Myocyte (in vitro differentiated cells): Measurements from ENCODE around the gene QPRT. TPM values are rescaled to one million over a fixed set of nuclear protein-coding genes. Genes with fewer than 3 reads are reported as not detected.
"Not testable (repeated sequence)": the region's sequence is repeated elsewhere in the genome, so short reads cannot be mapped to it uniquely, and the experiment has no call there.

Experiments used
- DNase-seq: peaks from one replicate; pipeline ENCODE4 v3.0.0-alpha.2; 2012; ENCODE audit warnings: low read depth
- total RNA-seq: library from RNA; depleted of rRNA; stranded (reverse); fragments of >200 nt; gene quantifications from 2 replicates; pipeline ENCODE4 v1.2.3, GENCODE V29; 2014

QPRT gene
- total RNA-seq, 1 donor from 2014 or later = 20.7 TPM

GRCh38 chr16:29662729-29663015 lies 16.3 kb upstream of the QPRT start:
- no peak for DNase-seq

- DNase-seq = no peak
These were observed 15.8 kb upstream of the QPRT start, which contains the start of gene SPN for GRCh38 chr16:29663016-29663806. Gene SPN (plus strand): TSS chr16:29663247. CDS start chr16:29663729, 482 bp downstream.

GRCh38 chr16:29663807-29664090 lies 15.2 kb upstream of the QPRT start:
- DNase-seq = no peak

GRCh38 chr16:29664091-29664921 lies 14.7 kb upstream of the QPRT start:
- no peak for DNase-seq

GRCh38 chr16:29665294-29666077 lies 13.5 kb upstream of the QPRT start:
- no peak for DNase-seq

GRCh38 chr16:29667322-29667610 lies 11.7 kb upstream of the QPRT start:
- DNase-seq = not testable (repeated sequence)

GRCh38 chr16:29667755-29668154 lies 11.2 kb upstream of the QPRT start:
- DNase-seq = no peak

- no peak for DNase-seq
These were observed 10.7 kb upstream of the QPRT start for GRCh38 chr16:29668267-29668666.

GRCh38 chr16:29673501-29673900 lies 5.5 kb upstream of the QPRT start:
- no peak for DNase-seq

- peak; percentile 94 for DNase-seq
These were observed 4.8 kb upstream of the QPRT start for GRCh38 chr16:29674188-29674587.

GRCh38 chr16:29675811-29676643 lies 3.0 kb upstream of the QPRT start:
- DNase-seq = peak; percentile 50

- DNase-seq = no peak
These were observed 1.8 kb upstream of the QPRT start for GRCh38 chr16:29676989-29677785.

- DNase-seq = no peak
These were observed 1.2 kb downstream of the QPRT start for GRCh38 chr16:29680180-29680598.

- DNase-seq = no peak
These were observed 4.6 kb downstream of the QPRT start for GRCh38 chr16:29683543-29684090.

GRCh38 chr16:29684679-29685078 lies 5.7 kb downstream of the QPRT start:
- DNase-seq = no peak

- DNase-seq = no peak
These were observed 7.9 kb downstream of the QPRT start for GRCh38 chr16:29686740-29687332.

GRCh38 chr16:29687755-29688154 lies 8.8 kb downstream of the QPRT start:
- no peak for DNase-seq

GRCh38 chr16:29688172-29688571 lies 9.2 kb downstream of the QPRT start:
- no peak for DNase-seq

GRCh38 chr16:29689490-29690351 lies 10.7 kb downstream of the QPRT start:
- not testable (repeated sequence) for DNase-seq
